ENCODE measurements around the gene MTERF2. TPM values are rescaled to one million over a fixed set of nuclear protein-coding genes. Genes with fewer than 3 reads are reported as not detected.

The MTERF2 gene
- total and polyA plus RNA-seq, 2 of the 13 experiments (the other 11 are each of a cell fraction or from before 2014, with no cell fraction given), result 8.0 to 11.6 TPM

GRCh38 chr12:107027636-107028053 is 40.7 kb upstream of the MTERF2 start:
- CTCF ChIA-PET (ENCODE audit: low intra/inter-chr PET ratio, low total read pairs), result no interaction called here
- Histone ChIP-seq H3K4me3 (replicated peaks in 1 of 3; ENCODE audit: insufficient read depth in 1 of 3, low read depth in 2 of 3, low read length in 3 of 3) (no peak overlapping the region), H3K36me3 (replicated peaks in 1 of 2; ENCODE audit: control insufficient read depth in 1 of 2, insufficient read depth in 2 of 2, low read length in 2 of 2) (no peaks in the 10 kb centered on the region), H2AFZ (ENCODE audit: low read length) (no peak overlapping the region), H3K9ac (ENCODE audit: insufficient read depth, low read depth, low read length) (no peak overlapping the region), H3K4me2 (ENCODE audit: low read depth, low read length) (no peak overlapping the region), H4K20me1 (ENCODE audit: insufficient read depth, low read length) (no peaks in the 10 kb centered on the region), H3K27ac (ENCODE audit: extremely low read length, insufficient read depth, low read length) (peak overlapping the region; percentile 42), H3K9me3 (ENCODE audit: low read length) (no peaks in the 10 kb centered on the region), H3K4me1 (ENCODE audit: insufficient read depth, low read length) (peaks cover 22% of the 10 kb centered on the region), H3K79me2 (ENCODE audit: insufficient read depth, low read length) (peaks cover 7% of the 10 kb centered on the region), H3K27me3 (ENCODE audit: control insufficient read depth in 1 of 2, insufficient read depth in 2 of 2, low read length in 2 of 2) (no peaks in the 10 kb centered on the region)
- 46% methylated on average over 2 of the region's 2 CpGs for WGBS (ENCODE audit: low lambda C conversion rate)
- FAIRE-seq (no peak), DNase-seq (ENCODE audit: low spot score) (peak; percentile 66), ATAC-seq (peak; percentile 67)
- BruUV-seq (replicated peaks), result no TSS peak
- POLR2A ChIA-PET, result no interaction called here
- intact Hi-C loops (cut with micrococcal nuclease; ENCODE audit: unreplicated experiment) (no loop called here), in situ Hi-C loops (cut with HindIII; ENCODE audit: extremely low pct_ligation_motif_present, low pct_unique_long_range_greater_than_20kb) (no loop called here)
- TF ChIP-seq MAFF (IDR thresholded peaks at IDR 0.05; ENCODE audit: low read depth, low read length) (peak; percentile 49), ZNF740 (CRISPR knock-in tag; IDR thresholded peaks at IDR 0.05) (no peak), DDIT3 (CRISPR knock-in tag; IDR thresholded peaks at IDR 0.05) (no peak), HOMEZ (CRISPR knock-in tag; IDR thresholded peaks at IDR 0.05; ENCODE audit: low read depth) (0 out of 2 replicates have a peak, but pooled peaks have one; percentile 29), TERF1 (CRISPR knock-in tag; IDR thresholded peaks at IDR 0.05) (no peak), MXI1 (IDR thresholded peaks at IDR 0.05; ENCODE audit: borderline replicate concordance, low read depth, low read length) (0 out of 3 replicates have a peak, but pooled peaks have one; percentile 29), RORA (CRISPR knock-in tag; IDR thresholded peaks at IDR 0.05) (peak; percentile 89; the same call in 1 of the 2 replicates), NR2F1 (CRISPR knock-in tag; IDR thresholded peaks at IDR 0.05) (no peak), ARNT (IDR thresholded peaks at IDR 0.05) (no peak), EZH2 (conservative IDR thresholded peaks at IDR 0.05; ENCODE audit: low read depth, low read length) (no peak), ZNF230 (CRISPR knock-in tag; IDR thresholded peaks at IDR 0.05) (no peak), SKI (IDR thresholded peaks at IDR 0.05; ENCODE audit: partially characterized antibody) (peak; percentile 53), RFX1 (IDR thresholded peaks at IDR 0.05) (peak; percentile 66), ATF3 (CRISPR knock-in tag; IDR thresholded peaks at IDR 0.05) (no peak), MAFK (conservative IDR thresholded peaks at IDR 0.05 in 1 of 2, IDR thresholded peaks at IDR 0.05 in 1 of 2; ENCODE audit: low read length in 2 of 2) (peak; percentile 23 to 66; a peak in 3 of 4 replicates), TBL1XR1 (IDR thresholded peaks at IDR 0.05; ENCODE audit: borderline replicate concordance, low read length, partially characterized antibody) (peak; percentile 85), ZNF501 (CRISPR knock-in tag; IDR thresholded peaks at IDR 0.05) (no peak), EP300 (IDR thresholded peaks at IDR 0.05; ENCODE audit: low read depth in 2 of 2, low read length in 2 of 2) (peak in 1 of 2 experiments; percentile 35; a peak in 1 of 4 replicates), EP300 (CRISPR knock-in tag; IDR thresholded peaks at IDR 0.05; ENCODE audit: borderline replicate concordance) (no peak), SSRP1 (CRISPR knock-in tag; IDR thresholded peaks at IDR 0.05) (no peak), ZNF296 (CRISPR knock-in tag; conservative IDR thresholded peaks at IDR 0.05) (no peak), BCL6 (CRISPR knock-in tag; IDR thresholded peaks at IDR 0.05) (0 out of 2 replicates have a peak, but pooled peaks have one; percentile 23), SALL1 (CRISPR knock-in tag; IDR thresholded peaks at IDR 0.05) (no peak)
